B cell (primary cell): Measurements from ENCODE around the gene NPTXR. TPM values are rescaled to one million over a fixed set of nuclear protein-coding genes. Genes with fewer than 3 reads are reported as not detected.

Source experiments
- ATAC-seq: fragments of 200-7000 bp; cut with Tn5 transposase; one replicate; pipeline ENCODE4 v1.10.0; 2021; ENCODE audit warnings: low read depth, mild to moderate bottlenecking, moderate number of reproducible peaks, moderate library complexity
- CTCF ChIA-PET: fragments of 350-600 bp; sonication (Branson Sonifier 250); formaldehyde crosslinking; loops from one replicate; lab custom pipeline; 2021; ENCODE audit warnings: antibody characterized with exemption, inconsistent platforms; lab: Charles Lee
- POLR2A ChIA-PET: fragments of 350-600 bp; sonication (Branson Sonifier 250); formaldehyde crosslinking; loops from one replicate; lab custom pipeline; 2021; ENCODE audit warnings: antibody characterized with exemption; lab: Charles Lee
- DNase-seq: peaks from one replicate; pipeline ENCODE4 v3.0.0; 2013
- H2AFZ ChIP-seq: 2 replicates; pipeline ENCODE4 v1.6.1; 2012; ENCODE audit warnings: mild to moderate bottlenecking, low read depth, low read length; ENCODE audit not compliant: insufficient read depth, poor library complexity, severe bottlenecking
- H3K27ac ChIP-seq, 2 donors: 1 replicate in 1 of 2; 2 replicates in 1 of 2; pipeline ENCODE4 v1.5.1; 2012 to 2013; ENCODE audit warnings: low read length in 2 of 2, mild to moderate bottlenecking in 2 of 2, moderate library complexity in 1 of 2
- H3K27me3 ChIP-seq, 4 experiments: fragments of 200-600 bp in 1 of 4; sonication (generic) in 1 of 4; replicated peaks in 1 of 4; 1 replicate in 2 of 4; 2 replicates in 2 of 4; pipeline versions ENCODE4 v1.6.1 to v1.7.0; 2013 to 2016; ENCODE audit warnings: low read length in 3 of 4, mild to moderate bottlenecking in 2 of 4, mixed read lengths in 1 of 4, moderate library complexity in 1 of 4; ENCODE audit not compliant: insufficient read depth in 4 of 4, control insufficient read depth in 3 of 4; ENCODE audit errors: control extremely low read depth in 1 of 4
- H3K36me3 ChIP-seq, 2 experiments: replicated peaks in 1 of 2; 1 replicate in 1 of 2; 2 replicates in 1 of 2; pipeline versions ENCODE4 v1.6.1 to v1.7.1; 2013; ENCODE audit warnings: low read length in 1 of 2; ENCODE audit not compliant: insufficient read depth in 2 of 2, control insufficient read depth in 1 of 2; ENCODE audit errors: control extremely low read depth in 1 of 2, extremely low read depth in 1 of 2
- H3K4me1 ChIP-seq, 2 donors: fragments of 200-600 bp in 1 of 2; sonication (generic) in 1 of 2; 1 replicate in 1 of 2; 2 replicates in 1 of 2; pipeline versions ENCODE4 v1.5.1 to v1.6.1; 2013 to 2017; ENCODE audit warnings: low read length in 2 of 2; ENCODE audit not compliant: control insufficient read depth in 2 of 2, insufficient read depth in 2 of 2
- H3K4me2 ChIP-seq: replicated peaks from 2 replicates; pipeline ENCODE3; 2012; ENCODE audit warnings: mild to moderate bottlenecking, low read depth, low read length; ENCODE audit not compliant: poor library complexity, severe bottlenecking
- H3K4me3 ChIP-seq, 5 experiments: fragments of 200-600 bp in 1 of 5; sonication (generic) in 1 of 5; 1 replicate in 3 of 5; 2 replicates in 2 of 5; pipeline versions ENCODE4 v1.5.1 to v1.7.0; 2011 to 2016; ENCODE audit warnings: low read length in 4 of 5, mild to moderate bottlenecking in 4 of 5, low read depth in 2 of 5, control low read depth in 1 of 5, moderate library complexity in 1 of 5; ENCODE audit not compliant: insufficient read depth in 1 of 5; ENCODE audit errors: control extremely low read depth in 1 of 5, extremely low read depth in 1 of 5
- H3K79me2 ChIP-seq: fragments of 200-600 bp; sonication (generic); one replicate; pipeline ENCODE4 v1.6.0; 2016; ENCODE audit warnings: low read length; ENCODE audit not compliant: control insufficient read depth, insufficient read depth
- H3K9ac ChIP-seq: fragments of 200-600 bp; sonication (generic); 2 replicates; pipeline ENCODE4 v1.6.1; 2017; ENCODE audit warnings: mild to moderate bottlenecking, low read length, moderate library complexity
- H3K9me3 ChIP-seq, 3 donors: one replicate each; pipeline versions ENCODE4 v1.6.1 to v1.7.1; 2013; ENCODE audit warnings: low read length in 2 of 3; ENCODE audit not compliant: control insufficient read depth in 2 of 3, insufficient read depth in 1 of 3; ENCODE audit errors: control extremely low read depth in 1 of 3
- H4K20me1 ChIP-seq: 2 replicates; pipeline ENCODE4 v1.6.0; 2012; ENCODE audit warnings: mild to moderate bottlenecking, low read length; ENCODE audit not compliant: insufficient read depth, control insufficient read depth, poor library complexity, severe bottlenecking
- H3K27ac Mint-ChIP-seq: one replicate; pipeline ENCODE4 v1.8.0; 2021; ENCODE audit warnings: mixed read lengths
- H3K27me3 Mint-ChIP-seq: one replicate; pipeline ENCODE4 v1.8.0; 2021; ENCODE audit warnings: mixed read lengths
- H3K4me1 Mint-ChIP-seq: one replicate; pipeline ENCODE4 v1.8.0; 2021; ENCODE audit warnings: mixed read lengths
- H3K4me3 Mint-ChIP-seq: one replicate; pipeline ENCODE4 v1.8.0; 2021; ENCODE audit warnings: mixed read lengths
- H3K9me3 Mint-ChIP-seq: one replicate; pipeline ENCODE4 v1.8.0; 2022; ENCODE audit warnings: mixed read lengths; ENCODE audit not compliant: insufficient read depth
- EZH2 ChIP-seq: IDR thresholded peaks from 2 replicates; pipeline ENCODE4 v1.6.1; 2012; ENCODE audit warnings: borderline replicate concordance, low read depth, mild to moderate bottlenecking, moderate library complexity, low read length; ENCODE audit not compliant: insufficient read depth, poor library complexity, severe bottlenecking
- WGBS: methylation state at CpG from one replicate; pipeline ENCODE4 v1.1.5; 2013; ENCODE audit warnings: missing lambda C conversion rate; ENCODE audit not compliant: insufficient coverage; 5-methylcytosine and 5-hydroxymethylcytosine counted together
- intact Hi-C: fragments of 100-400 bp; cut with micrococcal nuclease; formaldehyde crosslinking; loops from one replicate; pipeline ENCODE4 v1.10.0; 2022
- polyA plus RNA-seq: library from polyadenylated mRNA; depleted of rRNA; stranded (reverse); fragments of >200 nt; gene quantifications from 2 replicates; pipeline ENCODE4 v1.2.3, GENCODE V29; 2012
- total RNA-seq, 2 donors: library from RNA; stranded (reverse); fragments of 120-200 nt in 1 of 2; gene quantifications; 1 replicate in 1 of 2; 2 replicates in 1 of 2; pipeline versions ENCODE4 v1.2.3 to v1.2.4, GENCODE V29; 2013 to 2022
- TF ChIP-seq, protein P1 (sequence below): fragments of 200-600 bp; IDR thresholded peaks from one replicate; pipeline ENCODE4 v1.8.0; 2022; ENCODE audit warnings: antibody characterized with exemption, mild to moderate bottlenecking

NPTXR gene
- total and polyA plus RNA-seq, 2 donors (not counting 1 experiment from before 2014, with no cell fraction given) = 0.16 to 0.71 TPM

DNA sequence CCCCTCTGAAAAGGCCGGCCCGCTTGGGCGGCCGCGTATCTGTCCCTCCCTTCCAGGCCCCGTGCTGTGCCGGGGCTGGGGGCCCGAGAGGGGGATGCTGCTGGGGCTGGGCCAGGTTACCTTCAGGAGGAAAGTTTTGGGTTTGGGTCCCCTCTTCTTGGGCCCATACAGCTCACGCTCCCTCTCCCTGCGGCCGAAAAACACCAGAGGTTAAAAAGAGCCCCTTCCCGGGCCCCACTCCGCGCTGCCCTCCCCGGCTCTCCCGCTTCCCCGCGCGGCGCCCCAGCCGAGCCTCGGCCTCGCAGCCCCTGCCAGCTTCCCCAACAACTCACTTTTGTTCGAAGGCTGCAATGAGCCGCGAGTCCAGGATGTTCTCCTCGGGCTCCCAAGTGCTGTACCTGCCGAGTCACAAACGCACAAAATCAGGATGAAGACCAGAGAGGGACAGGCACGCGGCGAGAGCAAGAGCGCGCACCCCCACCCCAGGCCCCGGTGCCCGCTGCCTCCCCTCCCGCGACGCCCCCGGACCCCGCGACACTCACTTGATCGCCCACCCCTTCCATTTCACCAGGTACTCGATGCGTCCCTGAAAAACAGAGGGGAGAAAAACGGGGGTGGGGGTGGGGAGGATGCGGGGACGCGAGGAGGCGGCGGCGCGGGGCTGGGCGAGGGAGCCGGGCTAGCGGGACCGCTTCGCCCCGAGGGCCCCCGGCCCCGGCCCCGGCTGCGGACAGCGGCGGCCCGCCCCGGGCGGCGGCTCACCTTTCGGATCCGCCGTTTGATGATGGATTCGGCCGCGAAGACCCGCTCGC lies 27.7 kb upstream of the NPTXR start:
- ATAC-seq = peak; percentile 8
- Histone ChIP-seq H3K4me1 (peaks cover 31 to 49% of the 10 kb centered on the region in 2 donors), H3K27me3 (peaks cover 0 to 22% (median 8%) of the 10 kb centered on the region in 4 experiments), H3K79me2 (peaks cover 21% of the 10 kb centered on the region), H3K4me3 (peak overlapping the region; percentile 7 to 86 (median 60)), H3K27ac (peak overlapping the region; percentile 39 to 54), H4K20me1 (peaks cover 43% of the 10 kb centered on the region), H2AFZ (peak overlapping the region; percentile 79), H3K9ac (peak overlapping the region; percentile 87), H3K4me2 (peak overlapping the region; percentile 98), H3K36me3 (peaks cover 0 to 18% of the 10 kb centered on the region in 2 experiments), H3K9me3 (no peaks in the 10 kb centered on the region)
- H3K27ac Mint-ChIP-seq = peak overlapping the region; percentile 92
- H3K4me1 Mint-ChIP-seq = peaks cover 49% of the 10 kb centered on the region
- 1% methylated on average over 61 of the region's 77 CpGs for WGBS
- intact Hi-C loops = loop anchor here (1.0 to 10.0 kb wide), 8 partner anchors 111 to 1306 kb away; partner anchors contain the start of genes APOBEC3B, ATF4, CBX7 and CSNK1E
- H3K27me3 Mint-ChIP-seq = peaks cover 17% of the 10 kb centered on the region
- ChIA-PET CTCF (interaction anchor here (0.6 to 5.1 kb wide), 14 partner anchors 26 to 1210 kb away, joined by 3 to 167 read pairs (median 4); partner anchors contain the start of genes APOBEC3B and RPL3), POLR2A (interaction anchor here (0.6 to 1.7 kb wide), 4 partner anchors 105 to 448 kb away, joined by 3 to 7 read pairs (median 4); partner anchors contain the start of genes CBX7, GTPBP1 and RPL3)
- H3K4me3 Mint-ChIP-seq = peak overlapping the region; percentile 94
- no peak for TF ChIP-seq EZH2
- no peaks in the 10 kb centered on the region for H3K9me3 Mint-ChIP-seq
- DNase-seq = peak; percentile 60

DNA sequence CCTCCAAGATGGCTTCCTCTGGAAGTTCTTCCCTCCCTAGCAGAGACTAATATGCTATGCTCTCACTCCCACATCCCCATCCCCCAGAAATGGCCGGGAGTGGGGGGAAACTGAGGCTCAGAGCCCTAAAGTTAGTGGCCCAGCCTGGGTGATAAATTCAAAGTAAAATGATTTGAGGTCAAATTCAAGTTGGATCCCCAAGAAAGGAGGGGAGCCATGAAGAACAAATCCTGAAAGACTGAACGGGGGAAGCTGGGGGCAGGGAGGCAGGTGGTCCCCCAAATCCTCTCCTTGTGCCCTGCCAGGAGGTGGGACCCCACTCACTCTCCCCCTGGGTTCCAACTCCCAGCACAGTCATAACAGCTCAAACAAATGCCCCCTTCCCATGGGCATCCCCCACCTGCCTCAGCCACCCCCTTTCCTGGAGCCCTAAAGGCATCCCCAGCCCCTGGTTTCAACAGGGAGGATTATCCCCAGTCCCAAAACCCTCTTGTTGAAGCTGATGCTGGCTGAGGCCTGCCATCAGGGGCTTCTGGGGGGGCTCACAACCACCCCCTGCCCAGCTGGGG lies 27.0 kb upstream of the NPTXR start:
- H3K27ac Mint-ChIP-seq = peak overlapping the region; percentile 92
- 20% methylated on average over 1 of the region's 2 CpGs for WGBS
- peak overlapping the region; percentile 39 to 54 for H3K27ac ChIP-seq
- H3K79me2 ChIP-seq = peaks cover 26% of the 10 kb centered on the region
- POLR2A ChIA-PET = interaction anchor here (0.8 to 1.1 kb wide), 2 partner anchors 165 to 281 kb away, joined by 3 read pairs; partner anchors contain the start of genes CBX7 and GTPBP1
- peaks cover 17% of the 10 kb centered on the region for H3K27me3 Mint-ChIP-seq
- H4K20me1 ChIP-seq = peaks cover 49% of the 10 kb centered on the region
- H3K4me1 Mint-ChIP-seq = peaks cover 49% of the 10 kb centered on the region
- intact Hi-C loops = loop anchor here (1.0 to 10.0 kb wide), 10 partner anchors 77 to 1306 kb away; partner anchors contain the start of genes APOBEC3B, ATF4, DNAL4 and SUN2
- peak overlapping the region; percentile 79 for H2AFZ ChIP-seq
- no peak for ATAC-seq
- peak overlapping the region; percentile 98 for H3K4me2 ChIP-seq
- DNase-seq = no peak
- peak overlapping the region; percentile 87 for H3K9ac ChIP-seq
- H3K9me3 Mint-ChIP-seq = no peaks in the 10 kb centered on the region
- H3K36me3 ChIP-seq = peaks cover 0 to 18% of the 10 kb centered on the region in 2 experiments
- peaks cover 31 to 49% of the 10 kb centered on the region in 2 donors for H3K4me1 ChIP-seq
- peak overlapping the region in 4 of 5 experiments; percentile 53 to 86 (median 65) for H3K4me3 ChIP-seq
- H3K27me3 ChIP-seq = peaks cover 0 to 22% (median 8%) of the 10 kb centered on the region in 4 experiments
- H3K4me3 Mint-ChIP-seq = peak overlapping the region; percentile 94
- H3K9me3 ChIP-seq = no peaks in the 10 kb centered on the region
- CTCF ChIA-PET = interaction anchor here (0.6 to 5.1 kb wide), 33 partner anchors 8 to 1209 kb away, joined by 3 to 167 read pairs (median 5); partner anchors contain the start of genes APOBEC3B, NPTXR and RPL3
- TF ChIP-seq, protein P1, sequence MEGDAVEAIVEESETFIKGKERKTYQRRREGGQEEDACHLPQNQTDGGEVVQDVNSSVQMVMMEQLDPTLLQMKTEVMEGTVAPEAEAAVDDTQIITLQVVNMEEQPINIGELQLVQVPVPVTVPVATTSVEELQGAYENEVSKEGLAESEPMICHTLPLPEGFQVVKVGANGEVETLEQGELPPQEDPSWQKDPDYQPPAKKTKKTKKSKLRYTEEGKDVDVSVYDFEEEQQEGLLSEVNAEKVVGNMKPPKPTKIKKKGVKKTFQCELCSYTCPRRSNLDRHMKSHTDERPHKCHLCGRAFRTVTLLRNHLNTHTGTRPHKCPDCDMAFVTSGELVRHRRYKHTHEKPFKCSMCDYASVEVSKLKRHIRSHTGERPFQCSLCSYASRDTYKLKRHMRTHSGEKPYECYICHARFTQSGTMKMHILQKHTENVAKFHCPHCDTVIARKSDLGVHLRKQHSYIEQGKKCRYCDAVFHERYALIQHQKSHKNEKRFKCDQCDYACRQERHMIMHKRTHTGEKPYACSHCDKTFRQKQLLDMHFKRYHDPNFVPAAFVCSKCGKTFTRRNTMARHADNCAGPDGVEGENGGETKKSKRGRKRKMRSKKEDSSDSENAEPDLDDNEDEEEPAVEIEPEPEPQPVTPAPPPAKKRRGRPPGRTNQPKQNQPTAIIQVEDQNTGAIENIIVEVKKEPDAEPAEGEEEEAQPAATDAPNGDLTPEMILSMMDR = no peak
- TF ChIP-seq EZH2 = no peak
